Activated CD4-positive, alpha-beta T cell treated with anti-CD3 and anti-CD28 coated beads, Interleukin-2, amount 50 U/mL, for 48 hours (primary cell): ENCODE data around the gene KRTAP5-6.
"Not testable (repeated sequence)": the region's sequence is repeated elsewhere in the genome, so short reads cannot be mapped to it uniquely, and the experiment has no call there.

Source experiments
- DNase-seq, 2 experiments: peaks; one replicate each; pipeline ENCODE4 v3.0.0-alpha.2; 2020

The KRTAP5-6 gene

GRCh38 chr11:1661454-1662269, 35.3 kb upstream of the KRTAP5-6 start:
- not testable (repeated sequence) for DNase-seq

- DNase-seq, result not testable (repeated sequence)
These were observed 34.2 kb upstream of the KRTAP5-6 start for GRCh38 chr11:1662699-1663283.

GRCh38 chr11:1665313-1665712, 31.7 kb upstream of the KRTAP5-6 start:
- DNase-seq, result no peak

- DNase-seq, result no peak
These were observed 29.7 kb upstream of the KRTAP5-6 start for GRCh38 chr11:1667121-1667850.

GRCh38 chr11:1667906-1668305, 29.1 kb upstream of the KRTAP5-6 start:
- DNase-seq, result no peak

GRCh38 chr11:1668911-1669473, 28.0 kb upstream of the KRTAP5-6 start:
- DNase-seq, result no peak

- DNase-seq, result no peak
These were observed 27.3 kb upstream of the KRTAP5-6 start for GRCh38 chr11:1669546-1670218.

- DNase-seq, result not testable (repeated sequence)
These were observed 26.5 kb upstream of the KRTAP5-6 start for GRCh38 chr11:1670457-1670856.

- no peak for DNase-seq
These were observed 26.1 kb upstream of the KRTAP5-6 start for GRCh38 chr11:1670905-1671371.

- DNase-seq, result no peak
These were observed 25.3 kb upstream of the KRTAP5-6 start for GRCh38 chr11:1671658-1672057.

- DNase-seq, result no peak
These were observed 24.2 kb upstream of the KRTAP5-6 start for GRCh38 chr11:1672613-1673350.

GRCh38 chr11:1673446-1674172, 23.4 kb upstream of the KRTAP5-6 start:
- no peak for DNase-seq

- DNase-seq, result no peak
These were observed 22.5 kb upstream of the KRTAP5-6 start for GRCh38 chr11:1674173-1675131.

GRCh38 chr11:1675536-1676228, 21.3 kb upstream of the KRTAP5-6 start:
- no peak for DNase-seq

GRCh38 chr11:1676229-1676740, 20.7 kb upstream of the KRTAP5-6 start:
- no peak for DNase-seq

- DNase-seq, result no peak
These were observed 17.1 kb upstream of the KRTAP5-6 start for GRCh38 chr11:1679881-1680280.

GRCh38 chr11:1682225-1682905, 14.6 kb upstream of the KRTAP5-6 start:
- no peak for DNase-seq

- DNase-seq, result not testable (repeated sequence)
These were observed 13.8 kb upstream of the KRTAP5-6 start for GRCh38 chr11:1683216-1683615.
